PC-3 (cell line): ENCODE measurements around the gene NEDD4. TPM values are rescaled to one million over a fixed set of nuclear protein-coding genes. Genes with fewer than 3 reads are reported as not detected.

Source experiments
- ATAC-seq: fragments of 200-7000 bp; cut with Tn5 transposase; 2 replicates; pipeline ENCODE4 v1.9.1; 2020; ENCODE audit warnings: mild to moderate bottlenecking, moderate library complexity
- BruUV-seq: library from RNA; stranded (reverse); fragments of 400-500 nt; replicated peaks from 2 replicates; lab custom pipeline; 2021; lab: Mats Ljungman, UMichigan
- CTCF ChIA-PET: fragments of 300-600 bp; sonication (Branson Sonifier 250); formaldehyde crosslinking; loops from one replicate; lab custom pipeline; 2022; ENCODE audit warnings: antibody characterized with exemption; lab: Charles Lee
- POLR2A ChIA-PET: fragments of 300-600 bp; sonication (Branson Sonifier 250); formaldehyde crosslinking; loops from one replicate; lab custom pipeline; 2022; ENCODE audit warnings: antibody characterized with exemption; ENCODE audit not compliant: unreplicated experiment; lab: Charles Lee
- DNase-seq: peaks from one replicate; pipeline ENCODE4 v3.0.0-alpha.2; 2015
- H2AFZ ChIP-seq: fragments of 300-600 bp; sonication (generic); 2 replicates; pipeline ENCODE4 v1.6.0; 2016; ENCODE audit warnings: antibody characterized with exemption, low read length
- H3F3A ChIP-seq: fragments of 300-600 bp; sonication (generic); one replicate; pipeline ENCODE4 v1.6.0; 2017; ENCODE audit warnings: antibody characterized with exemption, low read length, control low read depth, mild to moderate bottlenecking; ENCODE audit not compliant: unreplicated experiment
- H3K27ac ChIP-seq: fragments of 300-600 bp; sonication (generic); 2 replicates; pipeline ENCODE4 v1.5.1; 2016; ENCODE audit warnings: mild to moderate bottlenecking, low read length
- H3K27me3 ChIP-seq: fragments of 300-600 bp; sonication (generic); 2 replicates; pipeline ENCODE4 v1.6.1; 2016; ENCODE audit warnings: low read length, mixed read lengths
- H3K36me3 ChIP-seq: fragments of 300-600 bp; sonication (generic); 2 replicates; pipeline ENCODE4 v1.6.1; 2016; ENCODE audit warnings: low read depth, mixed run types, low read length, mixed read lengths
- H3K4me1 ChIP-seq: fragments of 300-600 bp; sonication (generic); 2 replicates; pipeline ENCODE4 v1.5.1; 2016; ENCODE audit warnings: low read length; ENCODE audit not compliant: insufficient read depth
- H3K4me2 ChIP-seq: fragments of 300-600 bp; sonication (generic); 2 replicates; pipeline ENCODE4 v1.6.0; 2016; ENCODE audit warnings: low read length
- H3K4me3 ChIP-seq: fragments of 300-600 bp; sonication (generic); 2 replicates; pipeline ENCODE4 v1.5.1; 2016; ENCODE audit warnings: mild to moderate bottlenecking, low read length, mixed read lengths
- H3K79me2 ChIP-seq: fragments of 300-600 bp; sonication (generic); 2 replicates; pipeline ENCODE4 v1.6.1; 2017; ENCODE audit warnings: low read length, mixed read lengths
- H3K9ac ChIP-seq: fragments of 300-600 bp; sonication (generic); 2 replicates; pipeline ENCODE4 v1.6.0; 2016; ENCODE audit warnings: mild to moderate bottlenecking, low read length
- H3K9me2 ChIP-seq: fragments of 300-600 bp; sonication (generic); replicated peaks from 2 replicates; pipeline ENCODE4 v1.6.1; 2016; ENCODE audit warnings: mixed run types, low read length, mixed read lengths
- H3K9me3 ChIP-seq: fragments of 300-600 bp; sonication (generic); 2 replicates; pipeline ENCODE4 v1.6.1; 2016; ENCODE audit warnings: low read length, mixed read lengths
- H4K20me1 ChIP-seq: fragments of 300-600 bp; sonication (generic); 2 replicates; pipeline ENCODE4 v1.6.1; 2016; ENCODE audit warnings: low read length, mixed read lengths
- EZH2 ChIP-seq: fragments of 300-600 bp; sonication (generic); IDR thresholded peaks from one replicate; pipeline ENCODE4 v1.6.1; 2017; ENCODE audit warnings: antibody characterized with exemption, mild to moderate bottlenecking, low read length; ENCODE audit not compliant: unreplicated experiment
- EZH2phosphoT487 ChIP-seq: fragments of 300-600 bp; sonication (generic); IDR thresholded peaks from 2 replicates; pipeline ENCODE4 v1.6.1; 2018; ENCODE audit warnings: mild to moderate bottlenecking, antibody characterized with exemption, low read length, borderline replicate concordance
- intact Hi-C: fragments of 100-400 bp; cut with micrococcal nuclease; formaldehyde crosslinking; loops from 2 replicates; pipeline ENCODE4 v1.9.0; 2023
- total RNA-seq: library from RNA; depleted of rRNA; stranded (reverse); fragments of >200 nt; gene quantifications from 2 replicates; pipeline ENCODE4 v1.2.3, GENCODE V29; 2014
- TF ChIP-seq, protein P1 (sequence below): fragments of 300-600 bp; sonication (generic); conservative IDR thresholded peaks from 2 replicates; pipeline ENCODE4 v1.5.1; 2017; ENCODE audit warnings: antibody characterized with exemption, low read depth, mild to moderate bottlenecking, low read length

The NEDD4 gene
- total RNA-seq, 1 experiment from 2014 or later: 9.6 TPM

DNA sequence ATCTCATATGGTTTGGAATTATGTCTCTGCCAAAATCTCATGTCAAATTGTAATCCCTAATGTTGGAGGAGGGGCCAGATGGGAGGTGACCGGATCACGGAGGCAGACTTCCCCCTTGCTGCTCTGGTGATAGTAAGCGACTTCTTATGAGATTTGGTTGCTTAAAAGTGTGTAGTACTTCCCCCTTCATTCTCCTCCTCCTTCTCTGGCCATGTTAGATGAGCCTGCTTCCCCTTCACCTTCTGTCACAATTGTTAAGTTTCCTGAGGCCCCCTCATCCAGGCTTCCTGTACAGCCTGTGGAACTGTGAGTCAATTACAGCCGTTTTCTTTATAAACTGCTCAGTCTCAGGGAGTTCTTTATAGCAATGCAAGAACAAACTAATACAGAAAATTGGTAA lies 51.1 kb downstream of the NEDD4 start:
- H3F3A ChIP-seq: no peaks in the 10 kb centered on the region
- no peaks in the 10 kb centered on the region for H3K79me2 ChIP-seq
- H2AFZ ChIP-seq: no peak overlapping the region
- TF ChIP-seq EZH2phosphoT487: no peak
- no peak for TF ChIP-seq EZH2
- TF ChIP-seq, protein P1, sequence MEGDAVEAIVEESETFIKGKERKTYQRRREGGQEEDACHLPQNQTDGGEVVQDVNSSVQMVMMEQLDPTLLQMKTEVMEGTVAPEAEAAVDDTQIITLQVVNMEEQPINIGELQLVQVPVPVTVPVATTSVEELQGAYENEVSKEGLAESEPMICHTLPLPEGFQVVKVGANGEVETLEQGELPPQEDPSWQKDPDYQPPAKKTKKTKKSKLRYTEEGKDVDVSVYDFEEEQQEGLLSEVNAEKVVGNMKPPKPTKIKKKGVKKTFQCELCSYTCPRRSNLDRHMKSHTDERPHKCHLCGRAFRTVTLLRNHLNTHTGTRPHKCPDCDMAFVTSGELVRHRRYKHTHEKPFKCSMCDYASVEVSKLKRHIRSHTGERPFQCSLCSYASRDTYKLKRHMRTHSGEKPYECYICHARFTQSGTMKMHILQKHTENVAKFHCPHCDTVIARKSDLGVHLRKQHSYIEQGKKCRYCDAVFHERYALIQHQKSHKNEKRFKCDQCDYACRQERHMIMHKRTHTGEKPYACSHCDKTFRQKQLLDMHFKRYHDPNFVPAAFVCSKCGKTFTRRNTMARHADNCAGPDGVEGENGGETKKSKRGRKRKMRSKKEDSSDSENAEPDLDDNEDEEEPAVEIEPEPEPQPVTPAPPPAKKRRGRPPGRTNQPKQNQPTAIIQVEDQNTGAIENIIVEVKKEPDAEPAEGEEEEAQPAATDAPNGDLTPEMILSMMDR: no peak
- ChIA-PET CTCF (no interaction called here), POLR2A (no interaction called here)
- H3K9ac ChIP-seq: no peak overlapping the region
- intact Hi-C loops: no loop called here
- H3K27me3 ChIP-seq: no peaks in the 10 kb centered on the region
- no peak overlapping the region for H3K27ac ChIP-seq
- no TSS peak for BruUV-seq
- no peak overlapping the region for H3K4me2 ChIP-seq
- ATAC-seq: no peak
- H3K4me3 ChIP-seq: no peak overlapping the region
- H3K9me2 ChIP-seq: no peaks in the 10 kb centered on the region
- no peaks in the 10 kb centered on the region for H3K4me1 ChIP-seq
- peaks cover 3% of the 10 kb centered on the region; the same call in 1 of the 2 replicates for H3K36me3 ChIP-seq
- no peaks in the 10 kb centered on the region for H4K20me1 ChIP-seq
- no peaks in the 10 kb centered on the region for H3K9me3 ChIP-seq
- DNase-seq: no peak

DNA sequence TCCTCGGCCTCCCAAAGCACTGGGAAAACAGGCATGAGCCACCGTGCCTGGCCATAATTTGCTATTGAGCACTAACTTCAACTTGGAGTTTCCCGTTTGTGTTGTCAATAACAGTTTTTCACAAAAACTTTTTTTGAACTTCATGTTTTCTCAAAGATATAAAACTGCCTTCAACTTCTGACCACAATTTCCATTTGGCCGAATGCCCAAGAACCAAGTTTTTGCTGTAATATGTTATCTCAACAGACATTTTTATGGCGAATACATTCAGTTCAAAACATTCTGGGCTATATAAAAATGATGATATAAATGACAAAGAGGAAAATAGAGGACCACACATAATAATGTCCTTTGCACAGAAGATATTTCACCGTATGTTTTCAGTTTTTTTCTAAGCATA lies 56.4 kb downstream of the NEDD4 start:
- TF ChIP-seq, protein P1: no peak
- TF ChIP-seq EZH2phosphoT487: no peak
- TF ChIP-seq EZH2: no peak
- ChIA-PET CTCF (no interaction called here), POLR2A (no interaction called here)
- Histone ChIP-seq H3K36me3 (peaks cover 3% of the 10 kb centered on the region; the same call in 1 of the 2 replicates), H3K79me2 (no peaks in the 10 kb centered on the region), H3K4me3 (no peak overlapping the region), H2AFZ (no peak overlapping the region), H4K20me1 (no peaks in the 10 kb centered on the region), H3K4me1 (no peaks in the 10 kb centered on the region), H3K27ac (no peak overlapping the region), H3K9me2 (no peaks in the 10 kb centered on the region), H3K4me2 (no peak overlapping the region), H3K9ac (no peak overlapping the region), H3F3A (no peaks in the 10 kb centered on the region), H3K27me3 (no peaks in the 10 kb centered on the region), H3K9me3 (no peaks in the 10 kb centered on the region)
- ATAC-seq: no peak
- intact Hi-C loops: no loop called here
- DNase-seq: no peak
- BruUV-seq: no TSS peak

DNA sequence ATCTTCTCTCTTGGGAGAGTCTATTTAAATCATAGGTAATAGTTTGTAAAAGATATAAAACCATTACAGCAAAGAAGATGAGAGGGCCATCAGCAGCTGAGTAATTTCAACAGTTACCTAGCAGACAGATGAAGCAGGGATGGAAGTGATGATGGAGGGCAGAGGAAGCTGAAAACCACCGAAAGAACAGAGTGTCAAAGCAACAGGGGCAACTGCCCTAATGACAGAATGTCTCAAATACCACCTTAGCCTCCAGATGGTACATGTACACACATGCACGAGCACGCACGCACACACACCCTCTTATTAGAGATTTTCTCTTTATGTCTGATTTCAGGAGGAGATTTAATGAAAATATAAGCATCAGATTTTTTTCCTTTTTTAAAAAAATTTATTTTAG lies 64.5 kb downstream of the NEDD4 start:
- H3K27ac ChIP-seq: no peak overlapping the region
- no peaks in the 10 kb centered on the region for H3K27me3 ChIP-seq
- H2AFZ ChIP-seq: no peak overlapping the region
- H3K9me3 ChIP-seq: no peaks in the 10 kb centered on the region
- no peak overlapping the region for H3K4me3 ChIP-seq
- BruUV-seq: no TSS peak
- POLR2A ChIA-PET: no interaction called here
- DNase-seq (no peak), ATAC-seq (no peak)
- H3F3A ChIP-seq: no peaks in the 10 kb centered on the region
- no peaks in the 10 kb centered on the region for H3K36me3 ChIP-seq
- H3K9ac ChIP-seq: no peak overlapping the region
- H3K79me2 ChIP-seq: no peaks in the 10 kb centered on the region
- H3K4me2 ChIP-seq: no peak overlapping the region
- H4K20me1 ChIP-seq: no peaks in the 10 kb centered on the region
- H3K9me2 ChIP-seq: no peaks in the 10 kb centered on the region
- CTCF ChIA-PET: no interaction called here
- TF ChIP-seq, protein P1: no peak
- TF ChIP-seq EZH2 (no peak), EZH2phosphoT487 (no peak)
- no peaks in the 10 kb centered on the region for H3K4me1 ChIP-seq
- intact Hi-C loops: no loop called here
